DLD1 (cell line): Measurements from ENCODE around the gene CHD8.
"Not testable (repeated sequence)": the region's sequence is repeated elsewhere in the genome, so short reads cannot be mapped to it uniquely, and the experiment has no call there.

Experiments used
- in situ Hi-C: cut with HindIII; loops from 2 replicates; pipeline ENCODE4 v1.10.0; 2017; ENCODE audit warnings: low sequenced_read_pairs

The CHD8 gene, protein sequence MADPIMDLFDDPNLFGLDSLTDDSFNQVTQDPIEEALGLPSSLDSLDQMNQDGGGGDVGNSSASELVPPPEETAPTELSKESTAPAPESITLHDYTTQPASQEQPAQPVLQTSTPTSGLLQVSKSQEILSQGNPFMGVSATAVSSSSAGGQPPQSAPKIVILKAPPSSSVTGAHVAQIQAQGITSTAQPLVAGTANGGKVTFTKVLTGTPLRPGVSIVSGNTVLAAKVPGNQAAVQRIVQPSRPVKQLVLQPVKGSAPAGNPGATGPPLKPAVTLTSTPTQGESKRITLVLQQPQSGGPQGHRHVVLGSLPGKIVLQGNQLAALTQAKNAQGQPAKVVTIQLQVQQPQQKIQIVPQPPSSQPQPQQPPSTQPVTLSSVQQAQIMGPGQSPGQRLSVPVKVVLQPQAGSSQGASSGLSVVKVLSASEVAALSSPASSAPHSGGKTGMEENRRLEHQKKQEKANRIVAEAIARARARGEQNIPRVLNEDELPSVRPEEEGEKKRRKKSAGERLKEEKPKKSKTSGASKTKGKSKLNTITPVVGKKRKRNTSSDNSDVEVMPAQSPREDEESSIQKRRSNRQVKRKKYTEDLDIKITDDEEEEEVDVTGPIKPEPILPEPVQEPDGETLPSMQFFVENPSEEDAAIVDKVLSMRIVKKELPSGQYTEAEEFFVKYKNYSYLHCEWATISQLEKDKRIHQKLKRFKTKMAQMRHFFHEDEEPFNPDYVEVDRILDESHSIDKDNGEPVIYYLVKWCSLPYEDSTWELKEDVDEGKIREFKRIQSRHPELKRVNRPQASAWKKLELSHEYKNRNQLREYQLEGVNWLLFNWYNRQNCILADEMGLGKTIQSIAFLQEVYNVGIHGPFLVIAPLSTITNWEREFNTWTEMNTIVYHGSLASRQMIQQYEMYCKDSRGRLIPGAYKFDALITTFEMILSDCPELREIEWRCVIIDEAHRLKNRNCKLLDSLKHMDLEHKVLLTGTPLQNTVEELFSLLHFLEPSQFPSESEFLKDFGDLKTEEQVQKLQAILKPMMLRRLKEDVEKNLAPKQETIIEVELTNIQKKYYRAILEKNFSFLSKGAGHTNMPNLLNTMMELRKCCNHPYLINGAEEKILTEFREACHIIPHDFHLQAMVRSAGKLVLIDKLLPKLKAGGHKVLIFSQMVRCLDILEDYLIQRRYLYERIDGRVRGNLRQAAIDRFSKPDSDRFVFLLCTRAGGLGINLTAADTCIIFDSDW (N-terminal part only)

GRCh38 chr14:21455912-21456667 is at the start of gene CHD8:
CHD8 (minus strand) TSS chr14:21456123; CDS start chr14:21431643, 24,480 bp downstream.
- in situ Hi-C loops = no loop called here

- in situ Hi-C loops = no loop called here
Observed at GRCh38 chr14:21505012-21505553, 49.2 kb upstream of the CHD8 start.

DNA sequence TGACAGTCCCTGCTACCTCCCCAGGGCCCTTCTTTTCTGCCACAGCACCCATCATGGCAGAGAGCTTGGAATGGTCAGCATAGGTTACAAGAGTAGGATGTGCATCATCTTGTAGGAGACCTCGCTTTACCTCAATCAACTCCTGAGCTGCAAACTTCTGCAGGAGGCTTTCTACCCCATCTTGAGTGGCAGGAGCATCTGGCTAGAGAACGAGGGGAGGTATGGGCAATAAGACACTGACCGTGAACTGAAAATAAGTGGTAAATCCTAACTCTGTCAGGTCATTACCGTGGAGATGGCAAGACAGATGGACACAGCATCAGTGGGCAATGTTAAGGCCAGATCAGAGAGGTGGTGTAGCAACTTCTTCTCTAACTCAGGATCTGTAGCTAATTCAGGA is 47.5 kb upstream of the CHD8 start:
- in situ Hi-C loops = no loop called here

- in situ Hi-C loops = no loop called here
Observed at GRCh38 chr14:21501568-21501967, 45.6 kb upstream of the CHD8 start.

- in situ Hi-C loops = no loop called here
Observed at GRCh38 chr14:21498540-21499526, 42.9 kb upstream of the CHD8 start.

- in situ Hi-C loops = no loop called here
Observed at GRCh38 chr14:21496453-21496852, 40.5 kb upstream of the CHD8 start.

- in situ Hi-C loops = no loop called here
Observed at GRCh38 chr14:21494902-21495762, 39.2 kb upstream of the CHD8 start.

- in situ Hi-C loops = no loop called here
Observed at GRCh38 chr14:21486640-21487087, 30.7 kb upstream of the CHD8 start.

- in situ Hi-C loops = no loop called here
Observed at GRCh38 chr14:21476925-21477681, 21.2 kb upstream of the CHD8 start, which contains the start of the genes RAB2B and TOX4. RAB2B (minus strand) TSS chr14:21476959; CDS start chr14:21476872, 87 bp downstream. TOX4 (plus strand) TSS chr14:21477195; CDS start chr14:21477279, 84 bp downstream.

- in situ Hi-C loops = no loop called here
Observed at GRCh38 chr14:21476523-21476924, 20.6 kb upstream of the CHD8 start.

GRCh38 chr14:21475767-21476522 is 20.0 kb upstream of the CHD8 start:
- in situ Hi-C loops = no loop called here

DNA sequence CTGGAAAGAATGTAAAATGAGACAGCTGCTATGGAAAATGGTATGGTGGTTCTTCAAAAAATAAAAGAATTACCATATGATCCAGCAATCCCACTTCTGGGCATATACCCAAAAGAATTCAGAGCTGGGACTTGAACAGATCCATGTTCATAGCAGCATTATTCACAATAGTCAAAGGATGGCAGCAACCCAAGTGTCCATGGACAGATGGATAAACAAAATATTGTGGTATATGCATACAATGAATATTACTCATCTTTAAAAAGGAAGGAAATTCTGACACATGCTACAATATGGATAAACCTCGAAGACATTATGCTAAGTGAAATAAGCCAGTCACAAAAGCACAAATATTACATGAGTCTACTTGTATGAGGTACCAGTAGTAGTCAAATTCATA is 11.7 kb upstream of the CHD8 start:
- in situ Hi-C loops = no loop called here

- in situ Hi-C loops = no loop called here
Observed at GRCh38 chr14:21455592-21455911, 371 bp downstream of the CHD8 start.

- in situ Hi-C loops = no loop called here
Observed at GRCh38 chr14:21454843-21455544, 929 bp downstream of the CHD8 start.

- in situ Hi-C loops = no loop called here
Observed at GRCh38 chr14:21449899-21450216, 6.1 kb downstream of the CHD8 start.

GRCh38 chr14:21442657-21443056 is 13.3 kb downstream of the CHD8 start:
- in situ Hi-C loops = not testable (repeated sequence)
